Osteoblast (primary cell): ENCODE data around the gene MBOAT1. TPM values are rescaled to one million over a fixed set of nuclear protein-coding genes. Genes with fewer than 3 reads are reported as not detected.

Source experiments
- DNase-seq: peaks from one replicate; pipeline ENCODE4 v3.0.0; 2011; ENCODE audit warnings: low spot score, mixed read lengths; ENCODE audit not compliant: insufficient read length; ENCODE audit errors: missing footprints
- H2AFZ ChIP-seq: 2 replicates; pipeline ENCODE4 v1.6.0; 2011; ENCODE audit warnings: mild to moderate bottlenecking, low read length
- H3K27ac ChIP-seq: 2 replicates; pipeline ENCODE4 v1.5.1; 2011; ENCODE audit warnings: mild to moderate bottlenecking, low read depth, low read length, moderate library complexity
- H3K27me3 ChIP-seq: 2 replicates; pipeline ENCODE4 v1.6.0; 2012; ENCODE audit warnings: mild to moderate bottlenecking, control low read depth, inconsistent platforms, low read length, moderate library complexity; ENCODE audit not compliant: insufficient read depth
- H3K36me3 ChIP-seq: 2 replicates; pipeline ENCODE4 v1.5.1; 2011; ENCODE audit warnings: mild to moderate bottlenecking, low read length, control low read depth, moderate library complexity; ENCODE audit not compliant: insufficient read depth
- H3K4me1 ChIP-seq: 2 replicates; pipeline ENCODE4 v1.5.1; 2011; ENCODE audit warnings: mild to moderate bottlenecking, low read length, control low read depth, moderate library complexity; ENCODE audit not compliant: insufficient read depth
- H3K4me2 ChIP-seq: 2 replicates; pipeline ENCODE4 v1.6.0; 2011; ENCODE audit warnings: mild to moderate bottlenecking, low read length; ENCODE audit not compliant: insufficient read depth
- H3K4me3 ChIP-seq: fragments of 200-600 bp; sonication (generic); 3 replicates; pipeline ENCODE4 v1.5.1; 2012; ENCODE audit warnings: mild to moderate bottlenecking, low read length, inconsistent platforms; ENCODE audit not compliant: insufficient read depth
- H3K79me2 ChIP-seq: 2 replicates; pipeline ENCODE4 v1.6.0; 2012; ENCODE audit warnings: mild to moderate bottlenecking, low read length, control low read depth, inconsistent platforms; ENCODE audit not compliant: insufficient read depth
- H3K9me3 ChIP-seq: 2 replicates; pipeline ENCODE4 v1.5.1; 2011; ENCODE audit warnings: low read depth, low read length, control low read depth
- H4K20me1 ChIP-seq: 2 replicates; pipeline ENCODE4 v1.6.0; 2012; ENCODE audit warnings: mild to moderate bottlenecking, low read length, control low read depth; ENCODE audit not compliant: insufficient read depth
- CTCF ChIP-seq: IDR thresholded peaks from 2 replicates; pipeline ENCODE4 v1.5.1; 2011; ENCODE audit warnings: mild to moderate bottlenecking, low read depth, low read length, moderate library complexity; ENCODE audit errors: extremely low read depth
- total RNA-seq: library from RNA; depleted of rRNA; stranded (reverse); fragments of >200 nt; gene quantifications from 2 replicates; pipeline ENCODE4 v1.2.3, GENCODE V29; 2012

The MBOAT1 gene
- total RNA-seq, 1 donor, result 1.4 TPM

- Histone ChIP-seq H3K4me1 (no peaks in the 10 kb centered on the region), H3K36me3 (no peaks in the 10 kb centered on the region), H3K27me3 (no peaks in the 10 kb centered on the region), H4K20me1 (no peaks in the 10 kb centered on the region), H2AFZ (no peak overlapping the region), H3K4me2 (no peak overlapping the region), H3K79me2 (no peaks in the 10 kb centered on the region), H3K9me3 (no peaks in the 10 kb centered on the region), H3K4me3 (no peak overlapping the region), H3K27ac (no peak overlapping the region)
- no peak for DNase-seq
- no peak for TF ChIP-seq CTCF
Observed at GRCh38 chr6:20234136-20234535, 21.9 kb upstream of the MBOAT1 start.

GRCh38 chr6:20233007-20233730 is 20.9 kb upstream of the MBOAT1 start:
- Histone ChIP-seq H3K27me3 (no peaks in the 10 kb centered on the region), H3K4me2 (no peak overlapping the region), H3K4me3 (no peak overlapping the region), H3K36me3 (no peaks in the 10 kb centered on the region), H3K4me1 (no peaks in the 10 kb centered on the region), H3K9me3 (no peaks in the 10 kb centered on the region), H3K27ac (no peak overlapping the region), H2AFZ (no peak overlapping the region), H3K79me2 (no peaks in the 10 kb centered on the region), H4K20me1 (no peaks in the 10 kb centered on the region)
- no peak for DNase-seq
- TF ChIP-seq CTCF, result no peak

GRCh38 chr6:20232188-20232587 is 19.9 kb upstream of the MBOAT1 start:
- Histone ChIP-seq H3K27me3 (no peaks in the 10 kb centered on the region), H3K4me3 (no peak overlapping the region), H3K79me2 (no peaks in the 10 kb centered on the region), H3K36me3 (no peaks in the 10 kb centered on the region), H3K4me1 (no peaks in the 10 kb centered on the region), H3K4me2 (no peak overlapping the region), H4K20me1 (no peaks in the 10 kb centered on the region), H3K9me3 (no peaks in the 10 kb centered on the region), H3K27ac (no peak overlapping the region), H2AFZ (no peak overlapping the region)
- no peak for DNase-seq
- no peak for TF ChIP-seq CTCF

GRCh38 chr6:20230401-20231119 is 18.3 kb upstream of the MBOAT1 start:
- Histone ChIP-seq H3K4me3 (no peak overlapping the region), H3K36me3 (no peaks in the 10 kb centered on the region), H3K27me3 (no peaks in the 10 kb centered on the region), H3K4me2 (no peak overlapping the region), H3K27ac (no peak overlapping the region), H3K79me2 (no peaks in the 10 kb centered on the region), H2AFZ (no peak overlapping the region), H3K4me1 (no peaks in the 10 kb centered on the region), H3K9me3 (no peaks in the 10 kb centered on the region), H4K20me1 (no peaks in the 10 kb centered on the region)
- TF ChIP-seq CTCF, result no peak
- no peak for DNase-seq
